ENCODE measurements around the gene TSC22D1. TPM values are rescaled to one million over a fixed set of nuclear protein-coding genes. Genes with fewer than 3 reads are reported as not detected.

Gene TSC22D1
- polyA plus RNA-seq, 1 donor from 2014 or later = 355 TPM

DNA sequence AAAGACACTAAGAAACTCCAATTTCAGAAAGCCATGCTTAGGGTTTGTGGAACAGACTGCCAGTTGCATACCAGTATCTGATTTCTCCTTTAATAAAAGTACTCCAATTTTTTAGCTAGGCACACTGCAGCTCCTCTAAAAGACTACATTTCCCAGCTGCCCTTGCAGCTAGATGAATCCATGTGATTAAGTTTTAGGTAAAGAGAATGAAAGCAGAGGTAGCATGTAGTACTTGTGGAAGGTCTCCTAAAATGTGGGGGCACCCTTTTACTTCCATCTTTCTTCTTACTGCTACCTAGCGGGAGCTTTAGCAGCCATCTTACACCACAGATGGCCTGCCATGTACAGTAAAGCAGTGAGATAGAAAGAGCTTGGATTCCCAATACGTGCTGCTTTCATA lies 33.0 kb upstream of the TSC22D1 start:
- no peak overlapping the region for H2AFZ ChIP-seq (ENCODE audit: low read depth, low read length)

DNA sequence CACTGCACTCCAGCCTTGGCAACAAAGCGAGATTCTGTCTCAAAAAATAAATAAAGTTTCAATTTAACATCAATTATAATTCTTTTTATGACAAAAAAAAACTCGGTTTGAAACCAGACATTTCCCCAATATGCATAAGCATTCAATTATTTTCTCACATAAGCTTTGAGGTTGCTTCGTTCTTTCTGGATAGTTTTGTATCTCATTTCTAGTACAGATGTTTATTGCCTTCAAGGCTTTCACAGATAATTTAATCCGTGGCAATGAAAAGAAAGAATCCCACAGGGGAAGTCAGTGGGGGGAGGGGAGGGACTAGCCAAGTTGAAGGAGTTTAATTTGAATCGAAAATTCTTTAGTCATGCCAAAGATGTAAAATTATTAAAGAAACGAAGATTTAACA lies 29.6 kb upstream of the TSC22D1 start:
- no peak overlapping the region for H3K4me3 ChIP-seq (ENCODE audit: low read length)
- TF ChIP-seq RAD21 (conservative IDR thresholded peaks at IDR 0.05) (no peak), TAF1 (IDR thresholded peaks at IDR 0.05; ENCODE audit: low read depth) (no peak), EZH2 (IDR thresholded peaks at IDR 0.05; ENCODE audit: borderline replicate concordance, insufficient read depth, low read length, poor library complexity, severe bottlenecking) (no peak), EP300 (conservative IDR thresholded peaks at IDR 0.05; ENCODE audit: poor library complexity, severe bottlenecking) (no peak), POLR2AphosphoS5 (IDR thresholded peaks at IDR 0.05) (no peak), SMC3 (conservative IDR thresholded peaks at IDR 0.05; ENCODE audit: poor library complexity) (no peak), MXI1 (conservative IDR thresholded peaks at IDR 0.05; ENCODE audit: poor library complexity, severe bottlenecking) (no peak)
- TF ChIP-seq, protein P1, sequence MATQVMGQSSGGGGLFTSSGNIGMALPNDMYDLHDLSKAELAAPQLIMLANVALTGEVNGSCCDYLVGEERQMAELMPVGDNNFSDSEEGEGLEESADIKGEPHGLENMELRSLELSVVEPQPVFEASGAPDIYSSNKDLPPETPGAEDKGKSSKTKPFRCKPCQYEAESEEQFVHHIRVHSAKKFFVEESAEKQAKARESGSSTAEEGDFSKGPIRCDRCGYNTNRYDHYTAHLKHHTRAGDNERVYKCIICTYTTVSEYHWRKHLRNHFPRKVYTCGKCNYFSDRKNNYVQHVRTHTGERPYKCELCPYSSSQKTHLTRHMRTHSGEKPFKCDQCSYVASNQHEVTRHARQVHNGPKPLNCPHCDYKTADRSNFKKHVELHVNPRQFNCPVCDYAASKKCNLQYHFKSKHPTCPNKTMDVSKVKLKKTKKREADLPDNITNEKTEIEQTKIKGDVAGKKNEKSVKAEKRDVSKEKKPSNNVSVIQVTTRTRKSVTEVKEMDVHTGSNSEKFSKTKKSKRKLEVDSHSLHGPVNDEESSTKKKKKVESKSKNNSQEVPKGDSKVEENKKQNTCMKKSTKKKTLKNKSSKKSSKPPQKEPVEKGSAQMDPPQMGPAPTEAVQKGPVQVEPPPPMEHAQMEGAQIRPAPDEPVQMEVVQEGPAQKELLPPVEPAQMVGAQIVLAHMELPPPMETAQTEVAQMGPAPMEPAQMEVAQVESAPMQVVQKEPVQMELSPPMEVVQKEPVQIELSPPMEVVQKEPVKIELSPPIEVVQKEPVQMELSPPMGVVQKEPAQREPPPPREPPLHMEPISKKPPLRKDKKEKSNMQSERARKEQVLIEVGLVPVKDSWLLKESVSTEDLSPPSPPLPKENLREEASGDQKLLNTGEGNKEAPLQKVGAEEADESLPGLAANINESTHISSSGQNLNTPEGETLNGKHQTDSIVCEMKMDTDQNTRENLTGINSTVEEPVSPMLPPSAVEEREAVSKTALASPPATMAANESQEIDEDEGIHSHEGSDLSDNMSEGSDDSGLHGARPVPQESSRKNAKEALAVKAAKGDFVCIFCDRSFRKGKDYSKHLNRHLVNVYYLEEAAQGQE (IDR thresholded peaks at IDR 0.05; ENCODE audit: borderline replicate concordance) = no peak
- TF ChIP-seq, protein P2, sequence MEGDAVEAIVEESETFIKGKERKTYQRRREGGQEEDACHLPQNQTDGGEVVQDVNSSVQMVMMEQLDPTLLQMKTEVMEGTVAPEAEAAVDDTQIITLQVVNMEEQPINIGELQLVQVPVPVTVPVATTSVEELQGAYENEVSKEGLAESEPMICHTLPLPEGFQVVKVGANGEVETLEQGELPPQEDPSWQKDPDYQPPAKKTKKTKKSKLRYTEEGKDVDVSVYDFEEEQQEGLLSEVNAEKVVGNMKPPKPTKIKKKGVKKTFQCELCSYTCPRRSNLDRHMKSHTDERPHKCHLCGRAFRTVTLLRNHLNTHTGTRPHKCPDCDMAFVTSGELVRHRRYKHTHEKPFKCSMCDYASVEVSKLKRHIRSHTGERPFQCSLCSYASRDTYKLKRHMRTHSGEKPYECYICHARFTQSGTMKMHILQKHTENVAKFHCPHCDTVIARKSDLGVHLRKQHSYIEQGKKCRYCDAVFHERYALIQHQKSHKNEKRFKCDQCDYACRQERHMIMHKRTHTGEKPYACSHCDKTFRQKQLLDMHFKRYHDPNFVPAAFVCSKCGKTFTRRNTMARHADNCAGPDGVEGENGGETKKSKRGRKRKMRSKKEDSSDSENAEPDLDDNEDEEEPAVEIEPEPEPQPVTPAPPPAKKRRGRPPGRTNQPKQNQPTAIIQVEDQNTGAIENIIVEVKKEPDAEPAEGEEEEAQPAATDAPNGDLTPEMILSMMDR (IDR thresholded peaks at IDR 0.05; ENCODE audit: poor library complexity, severe bottlenecking) = no peak
- no peaks in the 10 kb centered on the region for H3F3A ChIP-seq (ENCODE audit: insufficient read depth, low read length, poor library complexity, severe bottlenecking)
- no peak overlapping the region for H3K9ac ChIP-seq (ENCODE audit: low read length)
- no peak overlapping the region for H3K27ac ChIP-seq (ENCODE audit: low read length)
- no peak overlapping the region for H2AFZ ChIP-seq (ENCODE audit: low read depth, low read length)
- H3K9me2 ChIP-seq (ENCODE audit: insufficient read depth, low read length) = no peaks in the 10 kb centered on the region
- no peaks in the 10 kb centered on the region for H3K9me3 ChIP-seq (ENCODE audit: low read length)
- H3K27me3 ChIP-seq (ENCODE audit: insufficient read depth, low read depth, low read length) = no peaks in the 10 kb centered on the region
- no peaks in the 10 kb centered on the region for H3K36me3 ChIP-seq (ENCODE audit: insufficient read depth, low read length)
- no peaks in the 10 kb centered on the region for H3K79me2 ChIP-seq (replicated peaks; ENCODE audit: insufficient read depth, low read length)
- H4K20me1 ChIP-seq (ENCODE audit: insufficient read depth) = no peaks in the 10 kb centered on the region
- no peak overlapping the region for H3K4me2 ChIP-seq (ENCODE audit: low read length)

More for the DNA sequence above, 33.0 kb upstream of the TSC22D1 start:
- H4K20me1 ChIP-seq (ENCODE audit: insufficient read depth) = no peaks in the 10 kb centered on the region
- H3K36me3 ChIP-seq (ENCODE audit: insufficient read depth, low read length) = no peaks in the 10 kb centered on the region
- H3K9ac ChIP-seq (ENCODE audit: low read length) = no peak overlapping the region
- no peaks in the 10 kb centered on the region for H3K9me3 ChIP-seq (ENCODE audit: low read length)
- no peak overlapping the region for H3K27ac ChIP-seq (ENCODE audit: low read length)
- no peaks in the 10 kb centered on the region for H3K79me2 ChIP-seq (replicated peaks; ENCODE audit: insufficient read depth, low read length)
- H3K4me2 ChIP-seq (ENCODE audit: low read length) = no peak overlapping the region
- no peaks in the 10 kb centered on the region for H3K27me3 ChIP-seq (ENCODE audit: insufficient read depth, low read depth, low read length)
- no peak for TF ChIP-seq TAF1 (IDR thresholded peaks at IDR 0.05; ENCODE audit: low read depth)
- TF ChIP-seq EP300 (conservative IDR thresholded peaks at IDR 0.05; ENCODE audit: poor library complexity, severe bottlenecking) = no peak
- TF ChIP-seq POLR2AphosphoS5 (IDR thresholded peaks at IDR 0.05) = no peak
- no peaks in the 10 kb centered on the region for H3F3A ChIP-seq (ENCODE audit: insufficient read depth, low read length, poor library complexity, severe bottlenecking)
- H3K4me3 ChIP-seq (ENCODE audit: low read length) = no peak overlapping the region
- no peaks in the 10 kb centered on the region for H3K9me2 ChIP-seq (ENCODE audit: insufficient read depth, low read length)

DNA sequence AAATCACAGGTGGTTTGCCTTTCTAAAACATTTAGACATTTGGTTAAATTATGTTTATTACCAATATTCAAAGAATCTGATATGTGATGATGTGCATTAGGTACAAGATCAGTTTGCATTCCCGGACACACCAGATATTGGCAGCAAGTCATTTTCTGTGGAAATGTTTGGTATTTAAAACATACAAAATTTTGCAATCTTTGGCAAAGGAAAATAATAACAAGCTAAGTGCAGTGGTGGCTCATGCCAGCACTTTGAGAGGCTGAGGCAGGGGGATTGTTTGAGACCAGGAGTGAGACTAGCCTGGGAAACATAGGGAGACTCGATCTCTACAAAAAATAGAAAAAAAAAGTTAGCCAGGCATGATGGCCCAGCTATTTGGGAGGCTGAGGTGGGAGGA lies 29.1 kb upstream of the TSC22D1 start:
- Histone ChIP-seq H3K36me3 (ENCODE audit: insufficient read depth, low read length) (no peaks in the 10 kb centered on the region), H2AFZ (ENCODE audit: low read depth, low read length) (no peak overlapping the region), H3K9me3 (ENCODE audit: low read length) (no peaks in the 10 kb centered on the region), H3F3A (ENCODE audit: insufficient read depth, low read length, poor library complexity, severe bottlenecking) (no peaks in the 10 kb centered on the region), H3K27ac (ENCODE audit: low read length) (no peak overlapping the region), H4K20me1 (ENCODE audit: insufficient read depth) (no peaks in the 10 kb centered on the region), H3K9ac (ENCODE audit: low read length) (no peak overlapping the region), H3K9me2 (ENCODE audit: insufficient read depth, low read length) (no peaks in the 10 kb centered on the region), H3K4me2 (ENCODE audit: low read length) (no peak overlapping the region), H3K4me3 (ENCODE audit: low read length) (no peak overlapping the region), H3K79me2 (replicated peaks; ENCODE audit: insufficient read depth, low read length) (no peaks in the 10 kb centered on the region), H3K27me3 (ENCODE audit: insufficient read depth, low read depth, low read length) (no peaks in the 10 kb centered on the region)
- TF ChIP-seq RAD21 (conservative IDR thresholded peaks at IDR 0.05) (no peak), MXI1 (conservative IDR thresholded peaks at IDR 0.05; ENCODE audit: poor library complexity, severe bottlenecking) (no peak), EZH2 (IDR thresholded peaks at IDR 0.05; ENCODE audit: borderline replicate concordance, insufficient read depth, low read length, poor library complexity, severe bottlenecking) (no peak), POLR2AphosphoS5 (IDR thresholded peaks at IDR 0.05) (no peak), EP300 (conservative IDR thresholded peaks at IDR 0.05; ENCODE audit: poor library complexity, severe bottlenecking) (no peak), SMC3 (conservative IDR thresholded peaks at IDR 0.05; ENCODE audit: poor library complexity) (no peak), TAF1 (IDR thresholded peaks at IDR 0.05; ENCODE audit: low read depth) (no peak)
- TF ChIP-seq, protein P1 (IDR thresholded peaks at IDR 0.05; ENCODE audit: borderline replicate concordance) = no peak
- TF ChIP-seq, protein P2 (IDR thresholded peaks at IDR 0.05; ENCODE audit: poor library complexity, severe bottlenecking) = no peak

Data from neural cell (in vitro differentiated cells).